Stimulated activated CD8-positive, alpha-beta memory T cell treated with anti-CD3 and anti-CD28 coated beads, Interleukin-7, amount 100 ng/mL, for 4 hours (primary cell): ENCODE data around the gene KBTBD6.
"Not testable (repeated sequence)": the region's sequence is repeated elsewhere in the genome, so short reads cannot be mapped to it uniquely, and the experiment has no call there.

Experiments
- DNase-seq, 2 donors: peaks; one replicate each; pipeline ENCODE4 v3.0.0-alpha.2; 2020; ENCODE audit warnings: low read depth in 2 of 2

The KBTBD6 gene

GRCh38 chr13:41132512-41133152, at the start of gene KBTBD6:
TSS of gene KBTBD6 (minus strand) at chr13:41132802. CDS start at chr13:41132511, 291 bp downstream.
- peak; percentile 92 to 94 for DNase-seq

GRCh38 chr13:41182231-41182630, 49.6 kb upstream of the KBTBD6 start:
- no peak for DNase-seq

- no peak for DNase-seq
Measured at GRCh38 chr13:41179593-41180250, 47.1 kb upstream of the KBTBD6 start.

- DNase-seq = no peak
Measured at GRCh38 chr13:41178040-41178439, 45.4 kb upstream of the KBTBD6 start.

- no peak for DNase-seq
Measured at GRCh38 chr13:41177616-41178015, 45.0 kb upstream of the KBTBD6 start.

- not testable (repeated sequence) for DNase-seq
Measured at GRCh38 chr13:41175576-41175975, 43.0 kb upstream of the KBTBD6 start.

- DNase-seq = no peak
Measured at GRCh38 chr13:41162151-41162550, 29.5 kb upstream of the KBTBD6 start.

- no peak for DNase-seq
Measured at GRCh38 chr13:41159174-41159573, 26.6 kb upstream of the KBTBD6 start.

GRCh38 chr13:41157048-41157717, 24.6 kb upstream of the KBTBD6 start:
- DNase-seq = no peak

- no peak for DNase-seq
Measured at GRCh38 chr13:41156620-41157019, 24.0 kb upstream of the KBTBD6 start.

GRCh38 chr13:41154042-41154441, 21.4 kb upstream of the KBTBD6 start:
- no peak for DNase-seq

- DNase-seq = no peak
Measured at GRCh38 chr13:41152005-41152404, 19.4 kb upstream of the KBTBD6 start.

- no peak for DNase-seq
Measured at GRCh38 chr13:41150058-41150457, 17.5 kb upstream of the KBTBD6 start.

- DNase-seq = no peak
Measured at GRCh38 chr13:41148419-41149283, 16.0 kb upstream of the KBTBD6 start.

GRCh38 chr13:41145136-41145908, 12.7 kb upstream of the KBTBD6 start:
- DNase-seq = no peak

- no peak for DNase-seq
Measured at GRCh38 chr13:41144576-41144975, 12.0 kb upstream of the KBTBD6 start.

- no peak for DNase-seq
Measured at GRCh38 chr13:41139296-41139966, 6.8 kb upstream of the KBTBD6 start.

- DNase-seq = no peak
Measured at GRCh38 chr13:41137951-41138350, 5.3 kb upstream of the KBTBD6 start.

GRCh38 chr13:41137241-41137640, 4.6 kb upstream of the KBTBD6 start:
- no peak for DNase-seq

GRCh38 chr13:41136396-41137031, 3.9 kb upstream of the KBTBD6 start:
- DNase-seq = no peak
